GM19328 (cell line): ENCODE data around the gene PPM1H.

Source experiments
- ATAC-seq: cut with Tn5 transposase; IDR thresholded peaks from one replicate; pipeline ENCODE4 v1.9.1; 2021; ENCODE audit warnings: mild to moderate bottlenecking, moderate library complexity; ENCODE audit not compliant: unreplicated experiment

PPM1H gene

GRCh38 chr12:62657363-62657632 lies 277.7 kb downstream of the PPM1H start:
- no peak for ATAC-seq

DNA sequence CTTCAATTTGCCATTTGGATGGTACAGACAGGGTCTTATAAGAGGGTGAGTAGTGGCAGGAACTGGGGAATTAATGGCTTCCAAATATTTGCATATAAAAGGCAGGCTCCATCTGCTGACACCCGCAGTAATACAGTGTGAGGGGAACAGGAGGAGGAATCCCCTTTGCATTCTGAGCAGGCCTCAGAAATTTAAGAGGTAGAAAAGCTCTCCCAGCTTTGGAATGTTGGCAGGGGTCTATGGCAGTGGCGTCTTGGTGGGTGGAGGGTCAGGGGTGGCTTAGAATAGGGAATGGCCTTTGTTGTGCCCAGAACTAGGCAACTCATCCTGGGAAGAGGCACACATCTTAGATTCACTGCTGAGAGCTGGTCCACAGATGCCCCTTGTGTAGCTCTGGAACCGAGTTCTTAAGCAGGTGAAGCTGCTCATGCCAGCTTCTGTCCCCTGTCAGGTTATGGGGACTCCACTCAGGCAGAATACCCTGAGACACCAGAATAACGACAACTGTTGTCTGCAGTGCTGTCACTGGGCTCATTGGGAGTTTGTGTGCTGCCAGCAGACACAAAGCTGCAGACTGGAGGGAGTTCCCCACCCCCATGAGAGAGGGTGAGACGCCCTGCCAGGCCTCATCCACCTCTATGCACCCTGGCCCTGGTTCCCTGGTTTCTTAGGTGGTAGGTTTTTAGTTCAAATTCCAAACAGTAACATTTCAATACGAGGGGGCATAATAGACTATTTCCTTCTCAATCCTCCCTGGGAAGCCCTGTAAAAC lies 278.2 kb downstream of the PPM1H start:
- ATAC-seq: no peak

DNA sequence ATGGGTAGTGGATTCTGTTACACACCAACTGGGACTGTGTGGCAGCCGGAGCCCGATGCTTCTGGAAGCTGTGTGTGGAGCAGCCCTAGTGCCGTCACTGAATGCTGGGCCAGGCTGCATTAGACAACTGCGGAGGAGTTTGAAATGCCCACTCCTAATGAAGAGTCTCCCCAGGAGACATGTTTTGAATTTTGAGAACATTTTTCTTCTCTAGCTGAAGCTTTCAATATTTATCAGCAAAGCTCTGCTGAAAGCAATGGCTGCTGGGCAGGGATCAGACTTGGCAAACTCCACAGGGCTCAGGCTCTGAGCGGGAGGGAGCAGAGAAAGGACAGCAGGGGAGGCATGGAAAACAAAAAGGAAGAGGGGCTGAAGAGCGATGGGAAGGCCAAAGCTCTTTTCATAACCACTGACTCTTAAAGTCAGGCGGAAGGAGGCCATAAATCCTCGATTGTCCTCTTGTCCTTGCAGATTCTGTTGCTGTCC lies 279.2 kb downstream of the PPM1H start:
- ATAC-seq: no peak

DNA sequence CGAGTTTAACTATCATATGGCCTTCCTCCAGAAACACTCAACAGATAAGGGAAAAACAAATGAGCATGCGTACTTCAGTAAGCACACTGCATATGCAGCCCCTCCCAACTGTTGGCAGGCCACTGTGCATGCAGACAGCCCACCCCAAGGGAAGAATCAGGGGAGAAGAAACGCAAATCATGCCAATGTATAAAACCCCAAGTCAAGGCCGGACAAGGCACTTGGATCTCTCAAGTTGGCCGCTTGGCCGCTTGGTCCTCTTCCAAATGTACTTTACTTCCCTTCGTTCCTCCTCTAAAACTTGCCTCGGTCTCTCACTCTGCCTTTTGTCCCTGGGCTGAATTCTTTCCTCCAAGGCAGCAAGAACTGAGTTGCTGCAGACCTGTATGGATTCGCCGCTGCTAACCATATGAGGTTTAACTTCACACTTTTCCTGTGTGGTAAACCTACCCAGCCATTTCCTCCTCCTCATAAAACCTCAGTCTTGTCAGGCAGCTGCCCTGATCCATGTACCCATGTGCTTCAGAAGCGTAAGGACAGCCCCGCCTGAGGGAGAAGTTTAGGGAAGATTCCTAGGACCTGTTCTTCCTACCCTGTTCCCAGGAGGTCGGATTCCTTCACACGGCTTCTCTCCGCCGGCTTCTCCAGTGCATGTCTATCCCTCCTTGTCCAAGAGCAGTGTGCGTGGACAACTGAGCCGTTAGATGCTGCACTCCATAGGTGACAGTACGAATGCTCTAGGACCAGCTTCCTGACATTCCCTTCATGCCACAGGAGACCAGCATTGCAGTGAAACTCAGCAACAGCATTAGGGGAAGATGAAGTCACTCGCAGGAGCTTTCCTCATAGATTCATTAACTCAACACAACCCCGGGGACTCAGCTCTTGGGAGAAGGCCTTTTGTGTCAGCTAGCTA lies 280.4 kb downstream of the PPM1H start:
- no peak for ATAC-seq

DNA sequence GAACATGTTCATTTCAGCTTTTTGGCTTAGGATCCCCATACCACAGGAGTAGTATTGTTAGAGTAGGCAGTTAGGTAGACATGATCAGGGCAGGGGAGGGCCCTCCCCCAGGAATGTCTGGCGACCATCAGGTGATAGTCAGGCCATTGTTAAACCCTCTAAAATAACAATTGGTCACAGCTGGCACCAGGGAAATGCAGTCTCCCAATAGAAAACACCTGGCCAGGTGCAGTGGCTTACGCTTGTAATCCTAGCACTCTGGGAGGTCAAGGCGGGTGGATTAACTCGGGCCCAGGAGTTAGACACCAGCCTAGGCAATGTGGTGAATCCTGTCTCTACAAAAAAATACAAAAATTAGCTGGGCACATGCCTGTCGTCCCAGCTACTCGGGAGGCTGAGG lies 281.2 kb downstream of the PPM1H start:
- no peak for ATAC-seq

- no peak for ATAC-seq
Observed at GRCh38 chr12:62653304-62653703, 281.6 kb downstream of the PPM1H start.

DNA sequence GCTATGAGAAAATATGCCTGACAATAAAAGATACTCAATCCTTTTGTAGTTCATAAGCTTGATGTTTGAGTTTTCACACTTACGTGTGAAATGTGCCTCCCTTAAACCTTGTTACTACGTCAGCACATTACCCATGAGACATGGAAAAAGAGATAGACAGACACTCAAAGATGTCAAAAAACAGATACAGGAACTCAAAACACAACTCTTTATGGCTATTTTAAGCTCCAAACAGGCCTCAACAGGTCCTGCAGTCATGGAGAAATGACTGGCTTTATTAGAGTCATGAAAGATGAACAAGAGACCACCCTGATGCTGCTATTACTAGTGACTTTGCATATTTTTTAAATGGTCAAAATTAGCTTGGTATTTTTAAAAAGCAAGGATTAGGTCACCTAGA lies 283.8 kb downstream of the PPM1H start:
- no peak for ATAC-seq

- ATAC-seq: no peak
Observed at GRCh38 chr12:62649412-62650138, 285.4 kb downstream of the PPM1H start.

- ATAC-seq: no peak
Observed at GRCh38 chr12:62647586-62647985, 287.4 kb downstream of the PPM1H start.

DNA sequence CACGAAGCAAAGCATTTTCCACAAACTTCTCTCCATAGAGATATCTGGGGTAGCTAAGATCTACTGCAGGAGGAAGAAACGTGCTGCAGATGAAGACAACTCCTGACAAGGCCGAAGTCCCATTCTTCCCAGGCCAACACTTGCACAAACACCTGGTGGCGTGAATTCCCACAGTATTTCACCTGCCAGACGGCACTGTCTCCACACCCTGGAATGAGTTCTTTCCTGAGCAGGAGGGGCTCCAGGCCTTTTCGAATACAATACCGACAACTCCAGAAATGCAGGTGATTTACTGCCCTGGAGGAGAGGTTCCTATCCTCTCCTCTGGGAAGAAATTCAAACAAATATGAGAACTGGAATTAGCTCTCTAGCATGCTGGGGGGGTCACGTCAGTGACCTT lies 288.4 kb downstream of the PPM1H start:
- no peak for ATAC-seq

DNA sequence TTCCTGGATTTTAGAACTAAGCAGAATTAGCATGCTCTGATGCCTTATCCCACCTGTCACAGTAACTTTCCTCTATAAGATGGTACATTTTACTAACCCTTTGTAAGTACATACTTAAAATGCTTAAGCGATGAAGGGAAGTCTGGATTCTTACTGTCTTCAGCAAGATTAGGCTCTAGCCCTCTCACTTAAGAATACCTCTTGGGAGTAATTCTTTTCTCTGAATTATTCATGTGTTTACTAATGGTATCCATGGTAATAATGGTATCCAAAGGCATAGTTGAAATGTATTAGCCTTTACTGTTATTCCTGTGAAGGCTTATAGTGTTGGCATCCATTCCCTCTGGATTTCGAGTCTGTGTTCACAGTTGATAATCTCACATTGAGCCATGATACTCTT lies 291.5 kb downstream of the PPM1H start:
- ATAC-seq: no peak

DNA sequence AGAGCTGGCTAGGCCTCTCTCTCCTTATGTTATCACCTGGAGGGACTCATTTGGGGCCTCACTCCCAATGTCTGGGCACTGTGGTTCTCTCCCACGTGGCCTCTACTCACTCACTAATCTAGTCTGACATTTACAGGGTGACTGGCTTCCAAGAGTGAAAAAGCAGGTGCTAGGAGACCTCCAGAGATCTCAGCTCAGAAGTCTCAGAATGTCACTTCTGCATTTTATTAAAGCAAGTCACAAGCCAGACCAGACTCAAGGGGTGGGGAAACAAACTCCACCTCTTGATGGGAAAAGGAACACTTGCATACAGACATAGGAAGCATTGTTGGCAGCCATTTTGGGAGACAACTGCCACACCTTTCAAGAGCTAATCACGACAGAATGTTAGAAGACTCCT lies 292.5 kb downstream of the PPM1H start:
- ATAC-seq: no peak

- peak; percentile 68 for ATAC-seq
Observed at GRCh38 chr12:62640910-62641448, 294.0 kb downstream of the PPM1H start.

DNA sequence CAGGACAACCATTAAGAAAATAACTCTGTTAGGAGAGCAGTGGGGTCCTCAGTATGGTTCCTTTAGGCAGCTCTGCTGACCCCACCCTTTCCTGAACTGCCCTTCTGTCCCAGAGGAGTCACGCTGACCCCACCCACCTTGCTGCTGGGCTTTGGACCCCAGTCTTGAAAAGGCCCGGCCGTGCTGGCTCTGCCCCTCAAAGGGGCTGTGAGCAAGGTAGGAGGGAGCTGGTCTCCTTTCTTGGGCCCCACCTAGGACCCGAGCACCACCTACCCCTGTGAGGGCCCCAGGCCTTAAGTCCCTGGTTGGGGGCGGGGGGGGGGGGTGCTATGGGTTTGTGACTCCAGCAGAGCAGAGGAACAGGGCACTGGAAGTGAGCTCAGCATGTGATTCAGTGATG lies 297.3 kb downstream of the PPM1H start:
- ATAC-seq: no peak

GRCh38 chr12:62635649-62636048 lies 299.3 kb downstream of the PPM1H start:
- ATAC-seq: no peak

GRCh38 chr12:62632411-62632918 lies 302.5 kb downstream of the PPM1H start:
- ATAC-seq: no peak

DNA sequence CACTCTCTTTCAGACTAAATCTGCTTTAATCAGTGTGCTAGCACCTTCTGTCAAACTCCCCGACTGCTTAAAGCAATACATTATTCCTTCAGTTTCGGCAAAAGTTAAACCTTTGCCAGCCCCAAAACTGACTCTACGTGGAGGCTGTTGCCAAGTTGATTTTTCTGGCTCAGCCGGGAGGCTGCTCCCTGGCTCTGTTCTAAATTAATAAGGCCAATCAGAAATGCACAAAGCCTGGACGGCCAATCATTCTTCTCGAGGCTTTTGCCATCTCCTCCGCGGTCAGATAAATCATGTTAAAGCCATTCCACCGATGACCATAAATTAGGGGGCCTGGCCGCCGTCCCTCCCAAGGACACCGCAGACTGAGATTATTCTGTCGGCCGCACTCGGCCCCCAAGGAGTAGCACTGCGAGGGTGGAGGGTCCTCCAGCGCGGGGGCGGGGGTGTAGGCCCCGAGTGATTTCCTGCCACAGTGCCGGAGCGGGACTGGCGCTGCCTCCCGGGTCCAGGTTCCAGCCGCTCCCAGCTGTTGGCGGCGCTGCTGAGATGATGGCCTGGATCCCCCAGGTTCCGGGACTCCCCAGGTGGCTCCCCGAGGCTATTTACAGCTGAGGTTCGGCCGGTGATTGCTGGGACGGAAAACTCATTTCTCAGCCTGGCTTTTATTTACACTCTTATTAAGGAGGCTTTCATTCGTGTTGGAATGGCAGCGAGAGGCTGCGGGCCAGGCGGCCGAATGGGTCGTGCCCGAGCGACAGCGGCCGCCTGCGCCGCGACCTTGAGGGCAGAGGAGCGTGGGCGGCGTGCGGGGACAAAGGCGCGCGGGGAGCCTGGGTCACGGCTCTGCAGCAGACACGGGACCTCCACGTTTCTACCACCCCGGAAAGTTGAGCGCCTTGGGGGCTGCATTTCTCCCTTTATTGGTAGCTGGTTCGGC lies 303.2 kb downstream of the PPM1H start:
- ATAC-seq: no peak

- no peak for ATAC-seq
Observed at GRCh38 chr12:62629971-62630739, 304.8 kb downstream of the PPM1H start.

DNA sequence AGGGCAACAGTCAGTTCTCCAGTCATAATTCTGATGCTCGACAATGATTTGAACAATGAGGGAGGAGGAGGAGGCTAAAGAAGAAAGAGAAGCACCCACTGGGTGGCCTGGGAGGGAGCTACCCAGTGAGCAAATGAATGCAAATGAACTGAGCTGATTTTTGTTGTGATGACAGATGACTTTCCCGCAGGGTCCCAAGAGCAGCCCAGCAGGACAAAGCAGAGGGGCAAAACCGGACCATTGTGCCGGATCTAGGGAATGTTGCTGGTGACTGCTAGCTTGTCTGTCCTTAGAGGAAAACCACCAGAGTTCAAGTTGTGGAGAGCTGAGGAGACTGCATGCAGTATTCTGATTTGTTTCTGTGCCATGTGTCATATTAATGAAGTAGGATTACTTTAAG lies 305.5 kb downstream of the PPM1H start:
- no peak for ATAC-seq
